ENCODE data around the gene XIRP1.
"Not testable (repeated sequence)": the region's sequence is repeated elsewhere in the genome, so short reads cannot be mapped to it uniquely, and the experiment has no call there.

XIRP1 gene

DNA sequence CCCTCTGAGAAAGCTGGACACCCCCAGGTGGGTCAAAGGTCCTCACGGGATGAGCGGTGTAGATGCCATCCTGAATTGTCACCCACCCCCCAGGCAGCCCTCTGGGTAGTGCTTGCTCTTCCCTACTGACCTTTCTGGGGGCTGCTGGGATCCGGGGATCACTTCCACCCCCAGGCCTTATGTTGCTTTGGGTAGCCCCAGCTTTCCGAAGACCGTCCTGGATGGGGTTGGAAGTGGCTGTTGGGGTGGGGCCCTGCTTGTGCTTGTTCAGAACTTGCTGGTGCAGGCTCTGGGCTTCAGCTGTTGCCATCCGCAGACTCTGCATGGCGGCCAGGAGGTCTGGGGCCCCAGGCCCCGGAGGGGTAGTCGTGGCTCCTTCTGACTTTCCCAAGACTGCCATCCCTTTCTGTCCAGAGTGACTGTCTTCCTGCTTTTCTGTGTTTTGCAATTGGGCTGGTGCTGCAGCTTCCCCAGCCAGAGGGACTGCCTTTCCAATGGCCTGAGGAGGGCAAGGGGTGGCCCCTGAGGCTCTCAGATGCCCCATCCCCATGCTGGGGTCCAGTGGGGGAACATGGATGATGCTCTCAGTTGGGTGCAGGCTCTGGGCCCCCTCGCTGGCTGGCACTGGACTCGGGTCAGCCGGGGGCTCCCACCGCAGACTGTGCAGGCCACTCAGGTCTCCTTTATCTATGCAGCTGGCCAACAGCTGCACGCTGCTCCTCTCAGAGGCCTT lies 6.3 kb downstream of the XIRP1 start:
- DNase-seq, result no peak

- no peak for DNase-seq
Observed at GRCh38 chr3:39185326-39185958, 7.0 kb downstream of the XIRP1 start.

GRCh38 chr3:39184968-39185285 lies 7.5 kb downstream of the XIRP1 start:
- DNase-seq, result no peak

GRCh38 chr3:39184081-39184967 lies 8.1 kb downstream of the XIRP1 start:
- no peak for DNase-seq

- DNase-seq, result peak; percentile 69
Observed at GRCh38 chr3:39183211-39184080, 8.9 kb downstream of the XIRP1 start.

GRCh38 chr3:39181408-39182335 lies 10.7 kb downstream of the XIRP1 start:
- no peak for DNase-seq

- peak; percentile 55 for DNase-seq
Observed at GRCh38 chr3:39180546-39181346, 11.6 kb downstream of the XIRP1 start.

GRCh38 chr3:39180183-39180545 lies 12.2 kb downstream of the XIRP1 start:
- no peak for DNase-seq

- no peak for DNase-seq
Observed at GRCh38 chr3:39178553-39178952, 13.8 kb downstream of the XIRP1 start.

DNA sequence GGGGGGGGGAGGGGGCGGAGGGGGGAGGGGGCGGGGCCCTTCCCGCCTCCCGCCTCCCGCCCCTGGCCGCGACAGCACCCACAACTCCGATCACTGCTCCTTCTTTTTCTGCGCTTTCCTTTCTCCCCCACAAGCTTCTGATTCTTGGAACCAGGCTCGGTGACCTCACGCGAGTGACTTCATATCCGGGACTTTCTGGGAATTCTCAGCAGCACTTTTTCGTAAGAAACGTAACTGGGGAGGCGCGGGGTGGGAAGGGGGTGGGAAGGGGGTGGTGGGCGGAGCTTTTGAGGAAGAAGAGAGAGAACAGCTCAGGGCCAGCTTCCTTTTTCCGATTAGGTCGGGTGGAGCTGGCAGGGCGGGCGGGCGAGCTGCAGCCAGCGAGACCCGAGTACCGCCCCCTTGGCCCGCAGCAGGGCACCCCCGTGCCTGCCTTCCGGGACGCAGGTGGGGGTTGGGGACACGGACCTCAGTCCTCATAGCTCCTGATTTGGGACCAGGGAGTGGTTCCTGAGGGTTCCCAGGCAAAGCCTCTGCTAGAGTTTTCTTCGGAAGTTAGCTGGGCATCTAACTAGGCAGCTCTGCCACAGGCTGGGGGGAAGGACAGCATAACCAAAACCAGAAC lies 14.6 kb downstream of the XIRP1 start:
- DNase-seq, result peak; percentile 37

GRCh38 chr3:39176025-39176714 lies 16.2 kb downstream of the XIRP1 start:
- DNase-seq, result no peak

GRCh38 chr3:39173318-39174125 lies 18.9 kb downstream of the XIRP1 start:
- DNase-seq, result no peak

DNA sequence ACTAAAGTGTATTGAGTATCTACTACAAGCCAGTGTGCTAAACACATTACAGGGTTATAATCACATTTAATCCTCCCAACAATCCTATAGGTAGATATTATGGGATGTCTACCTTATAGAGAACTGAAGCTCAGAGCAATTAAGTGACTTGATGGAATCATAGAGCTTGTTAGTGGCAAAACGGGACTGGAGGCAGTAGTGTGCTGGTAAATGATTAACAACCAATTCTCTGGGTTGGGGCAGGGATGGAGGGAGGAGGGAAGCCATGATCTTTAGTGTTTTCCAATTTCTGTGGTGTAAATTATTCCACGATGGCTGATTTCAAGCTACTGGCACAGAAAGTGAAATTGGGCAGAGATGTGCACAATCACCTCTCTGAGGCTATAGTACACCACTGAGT lies 20.5 kb downstream of the XIRP1 start:
- DNase-seq, result no peak

GRCh38 chr3:39170877-39171276 lies 21.5 kb downstream of the XIRP1 start:
- not testable (repeated sequence) for DNase-seq

- DNase-seq, result no peak
Observed at GRCh38 chr3:39170461-39170860, 21.9 kb downstream of the XIRP1 start.

GRCh38 chr3:39169712-39170111 lies 22.7 kb downstream of the XIRP1 start:
- no peak for DNase-seq

DNA sequence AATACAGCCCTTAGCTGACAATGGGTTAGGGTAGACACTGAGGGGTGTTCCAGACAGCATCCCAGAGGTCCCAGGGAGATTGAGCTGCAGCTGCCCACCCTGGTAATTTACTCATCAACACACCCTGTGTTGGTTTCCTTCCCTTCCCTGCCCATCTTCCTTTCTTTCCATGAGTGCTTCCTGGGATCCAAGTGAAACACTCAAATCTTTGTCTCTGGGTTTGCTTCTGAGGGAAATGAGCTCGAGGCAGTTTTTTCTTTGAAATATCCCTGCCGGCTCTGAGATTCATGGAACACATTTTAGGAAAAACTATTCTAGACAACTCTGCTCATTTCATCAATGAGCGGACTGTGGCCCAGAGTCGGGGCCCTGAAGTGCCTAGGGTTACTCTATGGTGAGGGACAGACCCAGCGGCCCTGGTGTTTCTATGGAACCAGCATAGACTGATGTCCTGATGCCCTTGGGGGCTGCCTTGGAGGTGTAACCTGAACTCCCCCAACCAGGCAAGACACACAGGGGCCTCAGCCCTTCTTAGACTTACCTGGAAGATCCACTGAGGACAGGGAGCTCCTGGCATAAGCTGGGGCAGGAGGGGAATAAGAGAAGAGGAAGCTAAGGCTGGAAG lies 24.1 kb downstream of the XIRP1 start:
- no peak for DNase-seq

GRCh38 chr3:39166932-39167532 lies 25.4 kb downstream of the XIRP1 start:
- no peak for DNase-seq

All from NCI-H524 treated with DMSO at 0.1 percent for 48 hours (cell line).